Measurements from ENCODE around the gene MTNR1B. TPM values are rescaled to one million over a fixed set of nuclear protein-coding genes. Genes with fewer than 3 reads are reported as not detected.

MTNR1B gene
- total RNA-seq (not detected), polyA plus RNA-seq (not detected)
- long read RNA-seq, donor 1: 0 reads
- long read RNA-seq, donor 2: 0 reads

- Histone ChIP-seq H3K4me1 (ENCODE audit: control insufficient read depth in 1 of 2, insufficient read depth in 2 of 2, low read length in 2 of 2) (no peaks in the 10 kb centered on the region), H3K27me3 (ENCODE audit: control insufficient read depth in 1 of 2, insufficient read depth in 2 of 2, low read length in 1 of 2) (no peaks in the 10 kb centered on the region), H3K36me3 (ENCODE audit: control insufficient read depth in 1 of 2, insufficient read depth in 2 of 2, low read length in 1 of 2) (no peaks in the 10 kb centered on the region), H3K4me3 (ENCODE audit: low read length in 2 of 2) (no peak within 1 kb of the TSS), H3K27ac (ENCODE audit: low read depth in 1 of 2, low read length in 2 of 2) (no peak within 1 kb of the TSS), H3K9me3 (ENCODE audit: control insufficient read depth, low read length) (no peaks in the 10 kb centered on the region)
- no peak for DNase-seq
- 6 to 11% methylated on average over 53 to 58 of the region's 58 CpGs for WGBS, 2 donors
- ATAC-seq (ENCODE audit: low FRiP score): no peak
- intact Hi-C loops (cut with DNase I): no loop called here
Observed at GRCh38 chr11:92969634-92970347, at the start of gene MTNR1B. Gene MTNR1B (plus strand): TSS chr11:92969651. CDS start chr11:92969726, 75 bp downstream.

DNA sequence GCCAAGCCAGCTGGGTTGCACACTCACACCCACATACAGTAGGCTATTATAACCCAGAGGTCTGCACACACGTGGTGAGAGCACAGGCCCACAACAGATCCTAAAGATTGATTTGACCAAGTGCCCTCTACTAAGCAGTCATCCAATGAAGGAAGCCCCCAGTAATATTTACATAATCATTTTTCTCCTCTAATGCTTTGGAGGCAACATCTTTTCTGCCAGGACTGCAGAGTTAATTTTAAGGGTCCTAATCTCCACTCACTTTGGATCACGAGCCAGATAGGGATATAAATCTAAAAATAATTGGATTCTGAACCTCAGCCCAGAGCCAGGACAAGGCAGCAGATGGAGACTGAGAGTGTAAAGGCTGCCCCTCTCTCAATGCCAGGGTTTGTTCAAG lies 49.1 kb upstream of the MTNR1B start:
- H3K4me3 ChIP-seq (ENCODE audit: low read length in 2 of 2): no peak overlapping the region
- ATAC-seq (ENCODE audit: low FRiP score) (no peak), DNase-seq (no peak)
- H3K27ac ChIP-seq (ENCODE audit: low read depth in 1 of 2, low read length in 2 of 2): no peak overlapping the region
- H3K27me3 ChIP-seq (ENCODE audit: control insufficient read depth in 1 of 2, insufficient read depth in 2 of 2, low read length in 1 of 2): no peaks in the 10 kb centered on the region
- WGBS, 2 donors: 3 to 4% methylated on average over 2 of the region's 2 CpGs
- intact Hi-C loops (cut with DNase I): no loop called here
- no peaks in the 10 kb centered on the region for H3K4me1 ChIP-seq (ENCODE audit: control insufficient read depth in 1 of 2, insufficient read depth in 2 of 2, low read length in 2 of 2)
- H3K9me3 ChIP-seq (ENCODE audit: control insufficient read depth, low read length): peaks cover 1% of the 10 kb centered on the region
- no peaks in the 10 kb centered on the region for H3K36me3 ChIP-seq (ENCODE audit: control insufficient read depth in 1 of 2, insufficient read depth in 2 of 2, low read length in 1 of 2)

DNA sequence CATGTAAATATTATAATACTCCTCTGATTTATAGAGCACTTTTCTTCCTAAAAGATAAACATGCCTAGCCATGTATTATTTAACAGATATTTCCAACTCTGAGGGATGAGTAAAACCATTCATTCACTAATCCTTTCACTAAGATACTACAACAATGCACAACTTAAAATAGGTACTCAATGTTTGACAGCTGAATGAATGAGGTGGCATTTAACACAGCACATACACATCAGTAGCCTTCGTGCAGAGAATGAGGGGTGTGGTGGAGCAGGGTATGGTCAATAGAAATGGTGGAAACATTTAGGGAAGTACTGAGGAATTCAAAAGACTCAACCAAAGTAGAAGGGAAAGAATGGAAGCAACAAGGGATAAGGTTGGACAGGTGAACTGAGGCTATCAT lies 46.7 kb upstream of the MTNR1B start:
- Histone ChIP-seq H3K27ac (ENCODE audit: low read depth in 1 of 2, low read length in 2 of 2) (no peak overlapping the region), H3K4me1 (ENCODE audit: control insufficient read depth in 1 of 2, insufficient read depth in 2 of 2, low read length in 2 of 2) (no peaks in the 10 kb centered on the region), H3K4me3 (ENCODE audit: low read length in 2 of 2) (no peak overlapping the region), H3K36me3 (ENCODE audit: control insufficient read depth in 1 of 2, insufficient read depth in 2 of 2, low read length in 1 of 2) (no peaks in the 10 kb centered on the region), H3K27me3 (ENCODE audit: control insufficient read depth in 1 of 2, insufficient read depth in 2 of 2, low read length in 1 of 2) (no peaks in the 10 kb centered on the region), H3K9me3 (ENCODE audit: control insufficient read depth, low read length) (peaks cover 1% of the 10 kb centered on the region)
- 68 to 75% methylated on average over 1 of the region's 1 CpG for WGBS, 2 donors
- ATAC-seq (ENCODE audit: low FRiP score) (no peak), DNase-seq (no peak)
- intact Hi-C loops (cut with DNase I): no loop called here

GRCh38 chr11:92929246-92929645 lies 40.2 kb upstream of the MTNR1B start:
- Histone ChIP-seq H3K27ac (ENCODE audit: low read depth in 1 of 2, low read length in 2 of 2) (no peak overlapping the region), H3K9me3 (ENCODE audit: control insufficient read depth, low read length) (peaks cover 1% of the 10 kb centered on the region), H3K4me3 (ENCODE audit: low read length in 2 of 2) (no peak overlapping the region), H3K36me3 (ENCODE audit: control insufficient read depth in 1 of 2, insufficient read depth in 2 of 2, low read length in 1 of 2) (no peaks in the 10 kb centered on the region), H3K4me1 (ENCODE audit: control insufficient read depth in 1 of 2, insufficient read depth in 2 of 2, low read length in 2 of 2) (peaks cover 0 to 3% of the 10 kb centered on the region in 2 donors), H3K27me3 (ENCODE audit: control insufficient read depth in 1 of 2, insufficient read depth in 2 of 2, low read length in 1 of 2) (peaks cover 0 to 2% of the 10 kb centered on the region in 2 donors)
- intact Hi-C loops (cut with DNase I): no loop called here
- ATAC-seq (ENCODE audit: low FRiP score) (no peak), DNase-seq (no peak)
- WGBS, 2 donors: 77 to 85% methylated on average over 3 of the region's 3 CpGs

GRCh38 chr11:92929653-92930052 lies 39.8 kb upstream of the MTNR1B start:
- Histone ChIP-seq H3K27ac (ENCODE audit: low read depth in 1 of 2, low read length in 2 of 2) (no peak overlapping the region), H3K4me1 (ENCODE audit: control insufficient read depth in 1 of 2, insufficient read depth in 2 of 2, low read length in 2 of 2) (peaks cover 0 to 3% of the 10 kb centered on the region in 2 donors), H3K27me3 (ENCODE audit: control insufficient read depth in 1 of 2, insufficient read depth in 2 of 2, low read length in 1 of 2) (peaks cover 0 to 2% of the 10 kb centered on the region in 2 donors), H3K4me3 (ENCODE audit: low read length in 2 of 2) (no peak overlapping the region), H3K9me3 (ENCODE audit: control insufficient read depth, low read length) (peaks cover 1% of the 10 kb centered on the region), H3K36me3 (ENCODE audit: control insufficient read depth in 1 of 2, insufficient read depth in 2 of 2, low read length in 1 of 2) (no peaks in the 10 kb centered on the region)
- no peak for ATAC-seq (ENCODE audit: low FRiP score)
- DNase-seq: no peak
- intact Hi-C loops (cut with DNase I): no loop called here
- 96 to 98% methylated on average over 11 of the region's 11 CpGs for WGBS, 2 donors

DNA sequence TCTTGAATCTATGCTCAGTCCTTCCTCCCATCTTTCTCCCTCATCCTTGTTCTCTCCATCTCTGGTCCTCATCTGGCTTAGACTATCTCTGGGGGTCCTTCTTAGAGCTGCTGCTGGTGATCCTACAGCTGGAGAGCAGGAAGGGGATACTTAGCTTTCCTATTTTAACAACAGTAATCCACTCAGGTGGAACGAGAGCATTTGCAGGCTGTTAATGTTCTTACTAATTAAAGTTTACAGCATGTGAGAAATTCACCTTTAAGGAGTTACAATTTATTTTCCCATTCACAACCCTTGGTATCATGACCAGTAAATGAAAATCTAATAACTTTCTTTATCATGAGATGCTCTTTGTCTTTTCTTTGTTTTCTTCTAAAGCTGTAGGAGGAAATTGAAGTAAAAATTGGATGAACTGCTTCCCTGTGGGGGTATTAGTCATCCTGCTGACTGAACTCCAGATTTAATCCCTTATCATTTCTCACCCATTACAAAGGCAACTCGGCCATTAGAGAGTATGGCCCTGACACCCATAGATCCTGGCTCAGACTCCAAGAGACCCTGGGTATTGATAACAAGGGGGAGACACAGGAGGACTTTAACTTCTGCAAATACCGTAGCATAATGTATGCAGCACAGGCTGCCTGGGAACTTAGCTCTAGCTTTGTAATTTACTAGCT lies 37.6 kb upstream of the MTNR1B start:
- Histone ChIP-seq H3K27ac (ENCODE audit: low read depth in 1 of 2, low read length in 2 of 2) (no peak overlapping the region), H3K4me1 (ENCODE audit: control insufficient read depth in 1 of 2, insufficient read depth in 2 of 2, low read length in 2 of 2) (peaks cover 0 to 3% of the 10 kb centered on the region in 2 donors), H3K9me3 (ENCODE audit: control insufficient read depth, low read length) (no peaks in the 10 kb centered on the region), H3K4me3 (ENCODE audit: low read length in 2 of 2) (no peak overlapping the region), H3K27me3 (ENCODE audit: control insufficient read depth in 1 of 2, insufficient read depth in 2 of 2, low read length in 1 of 2) (peaks cover 0 to 2% of the 10 kb centered on the region in 2 donors), H3K36me3 (ENCODE audit: control insufficient read depth in 1 of 2, insufficient read depth in 2 of 2, low read length in 1 of 2) (no peaks in the 10 kb centered on the region)
- DNase-seq: no peak
- 54 to 57% methylated on average over 3 of the region's 3 CpGs for WGBS, 2 donors
- intact Hi-C loops (cut with DNase I): no loop called here
- ATAC-seq (ENCODE audit: low FRiP score): no peak

- H3K36me3 ChIP-seq (ENCODE audit: control insufficient read depth in 1 of 2, insufficient read depth in 2 of 2, low read length in 1 of 2): no peaks in the 10 kb centered on the region
- no peaks in the 10 kb centered on the region for H3K9me3 ChIP-seq (ENCODE audit: control insufficient read depth, low read length)
- no peak overlapping the region for H3K4me3 ChIP-seq (ENCODE audit: low read length in 2 of 2)
- no peak for DNase-seq
- H3K27ac ChIP-seq (ENCODE audit: low read depth in 1 of 2, low read length in 2 of 2): no peak overlapping the region
- 85 to 89% methylated on average over 4 of the region's 4 CpGs for whole genome bisulfite sequencing, 2 donors
- H3K4me1 ChIP-seq (ENCODE audit: control insufficient read depth in 1 of 2, insufficient read depth in 2 of 2, low read length in 2 of 2): no peaks in the 10 kb centered on the region
- intact Hi-C loops (cut with DNase I): no loop called here
- ATAC-seq (ENCODE audit: low FRiP score): no peak
- H3K27me3 ChIP-seq (ENCODE audit: control insufficient read depth in 1 of 2, insufficient read depth in 2 of 2, low read length in 1 of 2): no peaks in the 10 kb centered on the region
Observed at GRCh38 chr11:92939305-92939704, 30.1 kb upstream of the MTNR1B start.

DNA sequence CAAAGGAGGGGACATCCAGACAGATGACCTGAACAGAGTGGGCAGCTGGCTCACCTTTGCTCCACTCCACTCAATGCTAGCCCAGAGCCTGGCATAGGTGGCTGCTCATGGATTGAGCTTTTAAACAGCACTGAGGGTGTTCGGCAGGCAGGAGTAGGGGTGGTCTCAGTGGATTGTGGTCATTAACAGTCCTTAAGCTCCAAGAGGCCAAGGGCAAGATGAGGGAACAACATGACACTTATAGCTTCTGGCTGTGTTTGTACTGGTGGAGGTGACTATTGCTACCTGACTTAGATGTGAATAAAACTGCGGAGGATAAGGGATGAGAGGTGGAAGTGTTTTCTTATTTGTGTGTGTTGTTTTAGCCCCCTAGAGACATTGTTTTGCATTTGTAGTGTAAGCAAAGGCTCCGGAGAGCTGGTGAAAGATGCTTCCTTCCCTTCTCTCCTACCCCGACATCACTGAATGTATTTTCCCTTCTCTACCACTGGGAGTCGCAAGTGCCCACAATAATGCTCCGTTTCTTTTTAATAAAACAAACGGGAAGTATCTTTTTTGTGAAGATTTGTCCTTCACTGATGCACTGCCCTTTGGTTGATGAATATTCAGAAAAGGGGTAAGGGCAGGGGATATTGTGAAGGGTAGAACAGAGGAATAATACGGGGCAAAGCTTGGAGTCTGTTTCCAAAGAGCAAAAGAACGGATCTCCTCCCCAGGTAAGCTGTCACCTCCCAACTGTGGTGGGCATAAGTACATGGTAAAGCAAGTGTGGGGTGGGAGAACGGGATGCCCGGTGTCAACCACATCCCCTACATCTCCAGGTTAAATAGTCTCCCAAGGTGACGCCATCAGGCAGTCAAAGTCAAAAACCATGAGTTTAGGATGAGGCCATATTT lies 27.5 kb upstream of the MTNR1B start:
- Histone ChIP-seq H3K36me3 (ENCODE audit: control insufficient read depth in 1 of 2, insufficient read depth in 2 of 2, low read length in 1 of 2) (no peaks in the 10 kb centered on the region), H3K9me3 (ENCODE audit: control insufficient read depth, low read length) (no peaks in the 10 kb centered on the region), H3K27ac (ENCODE audit: low read depth in 1 of 2, low read length in 2 of 2) (no peak overlapping the region), H3K4me3 (ENCODE audit: low read length in 2 of 2) (no peak overlapping the region), H3K27me3 (ENCODE audit: control insufficient read depth in 1 of 2, insufficient read depth in 2 of 2, low read length in 1 of 2) (no peaks in the 10 kb centered on the region), H3K4me1 (ENCODE audit: control insufficient read depth in 1 of 2, insufficient read depth in 2 of 2, low read length in 2 of 2) (no peaks in the 10 kb centered on the region)
- intact Hi-C loops (cut with DNase I): loop anchor here (5.0 to 10.0 kb wide), 6 partner anchors 123 to 710 kb away; partner anchors contain the start of gene SMCO4 (in 1 of the 2)
- ATAC-seq (ENCODE audit: low FRiP score) (no peak), DNase-seq (no peak)
- 32 to 33% methylated on average over 12 of the region's 12 CpGs for WGBS, 2 donors
